Measurements from ENCODE around the gene GARIN6.

The GARIN6 gene

DNA sequence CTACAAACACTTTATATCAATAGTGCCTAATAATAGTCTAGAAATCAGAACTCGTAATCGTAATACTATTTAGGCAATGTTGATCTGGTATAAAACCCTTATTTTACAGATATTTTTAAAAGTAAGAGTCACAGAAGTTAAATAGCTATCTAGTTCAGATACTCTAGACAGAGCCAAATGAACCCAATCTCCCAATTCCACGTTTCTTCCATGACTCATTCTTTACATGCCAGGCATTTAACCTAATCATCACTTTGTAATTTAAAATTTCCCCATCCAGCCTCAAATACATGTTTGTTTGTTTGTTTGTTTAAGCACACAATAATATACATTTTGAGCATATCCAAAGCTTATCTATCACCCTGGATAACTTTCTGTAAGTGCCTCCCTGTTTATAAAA is 36.4 kb upstream of the GARIN6 start:
- no peak overlapping the region for H3K4me2 ChIP-seq (ENCODE audit: low read length)
- no peak overlapping the region for H4K8ac ChIP-seq (ENCODE audit: low read depth, low read length)
- H3K23ac ChIP-seq (ENCODE audit: low read length) = no peak overlapping the region
- 100% methylated on average over 1 of the region's 3 CpGs for WGBS (ENCODE audit: extremely low coverage, insufficient coverage, insufficient read length)
- no peaks in the 10 kb centered on the region for H3K27me3 ChIP-seq (ENCODE audit: insufficient read depth, low read length)
- no peak overlapping the region for H3K14ac ChIP-seq (ENCODE audit: low read length)
- no peaks in the 10 kb centered on the region for H3K9me3 ChIP-seq (ENCODE audit: insufficient read depth, low read depth, low read length)
- peak in 1 of 2 donors; percentile 63 for DNase-seq
- no peak overlapping the region for H3K27ac ChIP-seq (ENCODE audit: low read depth, low read length)
- no peak overlapping the region for H2BK12ac ChIP-seq (ENCODE audit: low read length)
- no peak overlapping the region for H2AK5ac ChIP-seq (ENCODE audit: low read length)
- H3K18ac ChIP-seq (ENCODE audit: low read length) = no peak overlapping the region
- no peak overlapping the region for H4K91ac ChIP-seq (ENCODE audit: low read depth, low read length)
- H3K79me1 ChIP-seq (ENCODE audit: low read length) = no peaks in the 10 kb centered on the region
- H3K4ac ChIP-seq (ENCODE audit: low read depth, low read length) = no peak overlapping the region
- H3K4me3 ChIP-seq (ENCODE audit: low read depth, low read length) = no peak overlapping the region
- no peak overlapping the region for H2BK120ac ChIP-seq (ENCODE audit: insufficient read depth, low read length, poor library complexity)
- H2AFZ ChIP-seq (ENCODE audit: insufficient read depth, low read length, poor library complexity) = no peak overlapping the region
- no peaks in the 10 kb centered on the region for H3K4me1 ChIP-seq (ENCODE audit: control insufficient read depth in 1 of 2, insufficient read depth in 2 of 2, low read length in 2 of 2)
- H2BK5ac ChIP-seq (ENCODE audit: low read depth, low read length, poor library complexity) = no peak overlapping the region
- no peaks in the 10 kb centered on the region for H3K79me2 ChIP-seq (ENCODE audit: control insufficient read depth, insufficient read depth, low read length, poor library complexity)
- no peak overlapping the region for H3K9ac ChIP-seq (ENCODE audit: low read length)
- H3K36me3 ChIP-seq (ENCODE audit: control insufficient read depth in 1 of 2, insufficient read depth in 2 of 2, low read length in 2 of 2) = no peaks in the 10 kb centered on the region
- no peak overlapping the region for H4K12ac ChIP-seq (ENCODE audit: low read depth, low read length)

DNA sequence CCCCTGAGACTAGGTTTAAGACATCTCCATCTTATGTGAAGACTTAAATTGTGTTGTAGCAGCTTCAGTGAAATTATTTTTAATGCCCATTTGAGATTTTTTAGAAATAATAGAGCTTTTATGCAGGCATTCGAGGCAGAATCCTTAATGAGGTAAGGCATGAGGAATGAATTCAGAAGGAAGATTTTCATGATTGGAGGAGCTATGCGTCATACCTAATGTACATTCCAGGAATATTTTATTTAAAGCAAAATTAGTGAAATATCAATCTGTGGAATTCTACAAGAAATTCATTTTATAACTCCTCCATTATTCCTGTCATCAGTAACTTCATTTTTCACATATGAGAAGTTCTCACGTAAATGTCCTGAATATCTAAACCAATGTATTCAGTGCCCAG is 36.0 kb upstream of the GARIN6 start:
- Histone ChIP-seq H3K4me3 (ENCODE audit: low read depth, low read length) (no peak overlapping the region), H3K79me1 (ENCODE audit: low read length) (no peaks in the 10 kb centered on the region), H3K27me3 (ENCODE audit: insufficient read depth, low read length) (no peaks in the 10 kb centered on the region), H3K4me1 (ENCODE audit: control insufficient read depth in 1 of 2, insufficient read depth in 2 of 2, low read length in 2 of 2) (no peaks in the 10 kb centered on the region), H3K9ac (ENCODE audit: low read length) (no peak overlapping the region), H2BK12ac (ENCODE audit: low read length) (no peak overlapping the region), H3K79me2 (ENCODE audit: control insufficient read depth, insufficient read depth, low read length, poor library complexity) (no peaks in the 10 kb centered on the region), H3K36me3 (ENCODE audit: control insufficient read depth in 1 of 2, insufficient read depth in 2 of 2, low read length in 2 of 2) (no peaks in the 10 kb centered on the region), H3K27ac (ENCODE audit: low read depth, low read length) (no peak overlapping the region), H3K18ac (ENCODE audit: low read length) (no peak overlapping the region), H3K14ac (ENCODE audit: low read length) (no peak overlapping the region), H3K9me3 (ENCODE audit: insufficient read depth, low read depth, low read length) (no peaks in the 10 kb centered on the region), H4K8ac (ENCODE audit: low read depth, low read length) (no peak overlapping the region), H3K23ac (ENCODE audit: low read length) (no peak overlapping the region), H3K4me2 (ENCODE audit: low read length) (no peak overlapping the region), H2AFZ (ENCODE audit: insufficient read depth, low read length, poor library complexity) (no peak overlapping the region), H3K4ac (ENCODE audit: low read depth, low read length) (no peak overlapping the region), H2AK5ac (ENCODE audit: low read length) (no peak overlapping the region), H4K12ac (ENCODE audit: low read depth, low read length) (no peak overlapping the region), H2BK120ac (ENCODE audit: insufficient read depth, low read length, poor library complexity) (no peak overlapping the region), H2BK5ac (ENCODE audit: low read depth, low read length, poor library complexity) (no peak overlapping the region), H4K91ac (ENCODE audit: low read depth, low read length) (no peak overlapping the region)
- peak in 1 of 2 donors; percentile 16 for DNase-seq
- no CpG with 5 or more reads among the region's 3 CpGs for WGBS (ENCODE audit: extremely low coverage, insufficient coverage, insufficient read length)

DNA sequence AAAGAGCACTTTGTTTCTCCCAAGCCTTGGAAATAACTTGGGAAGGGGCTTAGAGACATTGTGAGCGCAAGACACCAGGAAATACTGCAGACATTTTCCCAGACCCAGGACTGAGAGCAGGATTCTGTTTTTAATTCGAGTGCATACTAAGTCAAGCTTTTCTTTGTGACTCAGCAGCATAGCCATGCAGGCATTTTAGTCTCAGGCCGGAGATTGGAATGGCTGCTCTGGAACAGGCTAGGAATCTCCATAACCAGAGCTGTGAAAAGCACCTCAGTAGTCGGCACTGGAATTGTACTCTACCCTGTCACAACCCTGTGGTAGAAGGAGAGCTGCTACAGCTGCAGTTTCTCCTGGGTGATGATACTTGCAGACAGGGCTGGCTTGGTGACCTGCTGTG is 28.9 kb upstream of the GARIN6 start:
- no peak overlapping the region for H2AK5ac ChIP-seq (ENCODE audit: low read length)
- WGBS (ENCODE audit: extremely low coverage, insufficient coverage, insufficient read length) = no CpG with 5 or more reads among the region's 4 CpGs
- peaks cover 0 to 9% of the 10 kb centered on the region in 2 experiments for H3K4me1 ChIP-seq (ENCODE audit: control insufficient read depth in 1 of 2, insufficient read depth in 2 of 2, low read length in 2 of 2)
- no peak overlapping the region for H2BK5ac ChIP-seq (ENCODE audit: low read depth, low read length, poor library complexity)
- H3K4me3 ChIP-seq (ENCODE audit: low read depth, low read length) = peak overlapping the region; percentile 26
- H3K23ac ChIP-seq (ENCODE audit: low read length) = no peak overlapping the region
- no peak overlapping the region for H3K4me2 ChIP-seq (ENCODE audit: low read length)
- H3K18ac ChIP-seq (ENCODE audit: low read length) = no peak overlapping the region
- no peaks in the 10 kb centered on the region for H3K79me2 ChIP-seq (ENCODE audit: control insufficient read depth, insufficient read depth, low read length, poor library complexity)
- H2BK120ac ChIP-seq (ENCODE audit: insufficient read depth, low read length, poor library complexity) = no peak overlapping the region
- peak; percentile 20 to 39 for DNase-seq
- no peaks in the 10 kb centered on the region for H3K79me1 ChIP-seq (ENCODE audit: low read length)
- peak overlapping the region; percentile 45 for H3K27ac ChIP-seq (ENCODE audit: low read depth, low read length)
- H2AFZ ChIP-seq (ENCODE audit: insufficient read depth, low read length, poor library complexity) = no peak overlapping the region
- H3K27me3 ChIP-seq (ENCODE audit: insufficient read depth, low read length) = no peaks in the 10 kb centered on the region
- no peak overlapping the region for H4K8ac ChIP-seq (ENCODE audit: low read depth, low read length)
- H3K9me3 ChIP-seq (ENCODE audit: insufficient read depth, low read depth, low read length) = peaks cover 7% of the 10 kb centered on the region
- no peak overlapping the region for H2BK12ac ChIP-seq (ENCODE audit: low read length)
- H3K9ac ChIP-seq (ENCODE audit: low read length) = no peak overlapping the region
- H4K12ac ChIP-seq (ENCODE audit: low read depth, low read length) = no peak overlapping the region
- no peaks in the 10 kb centered on the region for H3K36me3 ChIP-seq (ENCODE audit: control insufficient read depth in 1 of 2, insufficient read depth in 2 of 2, low read length in 2 of 2)
- no peak overlapping the region for H3K4ac ChIP-seq (ENCODE audit: low read depth, low read length)
- no peak overlapping the region for H4K91ac ChIP-seq (ENCODE audit: low read depth, low read length)
- peak overlapping the region; percentile 33 for H3K14ac ChIP-seq (ENCODE audit: low read length)

DNA sequence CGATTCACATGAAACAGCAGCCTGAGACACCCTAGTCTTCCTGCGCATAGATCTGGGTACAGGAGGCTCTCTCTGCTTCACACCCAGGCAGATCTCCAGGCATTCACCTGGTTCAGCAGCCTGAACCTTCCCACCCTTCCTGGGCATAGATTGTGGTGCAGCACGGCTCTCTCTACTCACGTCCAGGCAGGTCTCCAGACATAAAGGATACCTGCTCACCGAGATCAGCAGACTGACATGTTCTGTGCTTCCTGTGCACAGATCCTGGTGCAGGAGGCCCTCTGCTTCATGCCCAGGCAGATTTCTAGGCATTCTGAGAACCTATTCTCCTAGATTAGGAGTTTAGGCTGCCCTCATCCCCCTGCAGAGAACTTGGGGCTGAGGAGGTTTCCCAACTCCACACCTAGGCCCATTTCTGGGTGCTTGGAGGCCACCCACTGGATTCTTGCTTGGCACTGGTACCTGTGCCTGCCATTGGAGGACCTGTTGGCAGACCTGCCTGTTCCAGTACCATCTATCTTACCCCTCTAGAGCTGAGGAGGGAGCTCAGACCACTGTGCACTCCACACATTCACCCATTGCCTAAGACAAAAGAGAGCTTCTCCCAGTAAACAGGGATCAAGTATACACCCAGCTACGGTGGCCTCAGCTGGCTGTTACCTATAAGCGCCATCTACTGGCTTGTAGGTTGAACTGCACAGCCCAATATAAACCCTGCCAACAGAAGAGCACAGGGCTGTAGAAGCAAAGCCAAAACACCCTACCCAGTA is 28.0 kb upstream of the GARIN6 start:
- Histone ChIP-seq H3K4me1 (ENCODE audit: control insufficient read depth in 1 of 2, insufficient read depth in 2 of 2, low read length in 2 of 2) (peaks cover 0 to 9% of the 10 kb centered on the region in 2 experiments), H4K12ac (ENCODE audit: low read depth, low read length) (no peak overlapping the region), H3K27me3 (ENCODE audit: insufficient read depth, low read length) (no peaks in the 10 kb centered on the region), H3K4me2 (ENCODE audit: low read length) (no peak overlapping the region), H3K9ac (ENCODE audit: low read length) (no peak overlapping the region), H2BK120ac (ENCODE audit: insufficient read depth, low read length, poor library complexity) (peak overlapping the region; percentile 9), H4K91ac (ENCODE audit: low read depth, low read length) (no peak overlapping the region), H3K36me3 (ENCODE audit: control insufficient read depth in 1 of 2, insufficient read depth in 2 of 2, low read length in 2 of 2) (no peaks in the 10 kb centered on the region), H3K4ac (ENCODE audit: low read depth, low read length) (no peak overlapping the region), H3K79me2 (ENCODE audit: control insufficient read depth, insufficient read depth, low read length, poor library complexity) (no peaks in the 10 kb centered on the region), H3K23ac (ENCODE audit: low read length) (no peak overlapping the region), H4K8ac (ENCODE audit: low read depth, low read length) (peak overlapping the region; percentile 17), H2BK12ac (ENCODE audit: low read length) (peak overlapping the region; percentile 52), H2BK5ac (ENCODE audit: low read depth, low read length, poor library complexity) (no peak overlapping the region), H3K27ac (ENCODE audit: low read depth, low read length) (no peak overlapping the region), H3K18ac (ENCODE audit: low read length) (no peak overlapping the region), H3K9me3 (ENCODE audit: insufficient read depth, low read depth, low read length) (peaks cover 7% of the 10 kb centered on the region), H3K79me1 (ENCODE audit: low read length) (no peaks in the 10 kb centered on the region), H3K4me3 (ENCODE audit: low read depth, low read length) (no peak overlapping the region), H2AK5ac (ENCODE audit: low read length) (no peak overlapping the region), H2AFZ (ENCODE audit: insufficient read depth, low read length, poor library complexity) (peak overlapping the region; percentile 59), H3K14ac (ENCODE audit: low read length) (no peak overlapping the region)
- WGBS (ENCODE audit: extremely low coverage, insufficient coverage, insufficient read length) = no CpG with 5 or more reads among the region's 7 CpGs
- DNase-seq = peak; percentile 21 to 55

Data from trophoblast cell (in vitro differentiated cells and primary cell).